SK-N-SH treated with all-trans-retinoic acid at 6 μM for 48 hours (cell line): Measurements from ENCODE around the gene SHF.

Experiments
- ATAC-seq: fragments of 200-7000 bp; cut with Tn5 transposase; 3 replicates; pipeline ENCODE4 v1.9.1; 2020; ENCODE audit warnings: mild to moderate bottlenecking, moderate library complexity
- ARNTL ChIP-seq: fragments of 450-650 bp; formaldehyde crosslinking; IDR thresholded peaks from 2 replicates; pipeline ENCODE4 v1.5.0; 2020; ENCODE audit warnings: low read depth, mild to moderate bottlenecking, moderate library complexity, borderline replicate concordance
- BACH2 ChIP-seq: fragments of 250-450 bp; sonication (Bioruptor Pico); IDR thresholded peaks from 2 replicates; pipeline ENCODE4 v1.9.0; 2021; ENCODE audit warnings: mild to moderate bottlenecking, borderline replicate concordance
- CSDC2 ChIP-seq: fragments of 250-450 bp; sonication (Bioruptor Pico); IDR thresholded peaks from 2 replicates; pipeline ENCODE4 v1.5.0; 2020; ENCODE audit warnings: mild to moderate bottlenecking, moderate library complexity
- ESRRG ChIP-seq: fragments of 250-450 bp; sonication (Bioruptor Pico); IDR thresholded peaks from 2 replicates; pipeline ENCODE4 v1.6.1; 2021; ENCODE audit warnings: mild to moderate bottlenecking
- GLIS3 ChIP-seq: fragments of 250-450 bp; sonication (Bioruptor Pico); IDR thresholded peaks from 2 replicates; pipeline ENCODE4 v1.5.0; 2020; ENCODE audit warnings: mild to moderate bottlenecking, moderate library complexity
- OSR1 ChIP-seq: fragments of 250-450 bp; sonication (Bioruptor Pico); IDR thresholded peaks from 2 replicates; pipeline ENCODE4 v1.8.0; 2022; ENCODE audit warnings: moderate library complexity, mild to moderate bottlenecking, inconsistent platforms
- RARB ChIP-seq: fragments of 250-450 bp; sonication (Bioruptor Pico); IDR thresholded peaks from 2 replicates; pipeline ENCODE4 v1.8.0; 2021; ENCODE audit warnings: mild to moderate bottlenecking, moderate library complexity
- SNAI2 ChIP-seq: fragments of 250-450 bp; sonication (Bioruptor Pico); IDR thresholded peaks from 2 replicates; pipeline ENCODE4 v1.5.0; 2020; ENCODE audit warnings: mild to moderate bottlenecking, moderate library complexity
- TCF4 ChIP-seq: fragments of 250-450 bp; sonication (Bioruptor Pico); IDR thresholded peaks from 2 replicates; pipeline ENCODE4 v1.8.0; 2021; ENCODE audit warnings: mild to moderate bottlenecking, moderate library complexity, borderline replicate concordance
- ZFP3 ChIP-seq: fragments of 250-450 bp; sonication (Bioruptor Pico); IDR thresholded peaks from 2 replicates; pipeline ENCODE4 v1.5.0; 2020; ENCODE audit warnings: mild to moderate bottlenecking, moderate library complexity
- ZNF565 ChIP-seq: fragments of 450-650 bp; formaldehyde crosslinking; conservative IDR thresholded peaks from 2 replicates; pipeline ENCODE4 v1.5.0; 2020; ENCODE audit warnings: low read depth, mild to moderate bottlenecking, moderate library complexity
- ZNF70 ChIP-seq: fragments of 450-650 bp; formaldehyde crosslinking; IDR thresholded peaks from 2 replicates; pipeline ENCODE4 v1.5.0; 2020; ENCODE audit warnings: mild to moderate bottlenecking, moderate library complexity
- ZNF8 ChIP-seq: fragments of 450-650 bp; formaldehyde crosslinking; IDR thresholded peaks from 2 replicates; pipeline ENCODE4 v1.5.0; 2020; ENCODE audit warnings: mild to moderate bottlenecking, moderate library complexity
- TF ChIP-seq, protein P1 (sequence below): fragments of 250-450 bp; sonication (Bioruptor Pico); IDR thresholded peaks from 2 replicates; pipeline ENCODE4 v1.8.0; 2020; ENCODE audit warnings: mild to moderate bottlenecking, moderate library complexity, borderline replicate concordance
- TF ChIP-seq, protein P2 (sequence below): fragments of 250-450 bp; sonication (Bioruptor Pico); IDR thresholded peaks from 2 replicates; pipeline ENCODE4 v1.5.0; 2020; ENCODE audit warnings: mild to moderate bottlenecking, moderate library complexity
- TF ChIP-seq, protein P3 (sequence below): fragments of 250-450 bp; sonication (Bioruptor Pico); IDR thresholded peaks from 2 replicates; pipeline ENCODE4 v1.5.1; 2020; ENCODE audit warnings: low read depth, mild to moderate bottlenecking, moderate library complexity
- TF ChIP-seq, protein P4 (sequence below): fragments of 250-450 bp; sonication (Bioruptor Pico); IDR thresholded peaks from 2 replicates; pipeline ENCODE4 v1.5.1; 2021; ENCODE audit warnings: mild to moderate bottlenecking, moderate library complexity

SHF gene

DNA sequence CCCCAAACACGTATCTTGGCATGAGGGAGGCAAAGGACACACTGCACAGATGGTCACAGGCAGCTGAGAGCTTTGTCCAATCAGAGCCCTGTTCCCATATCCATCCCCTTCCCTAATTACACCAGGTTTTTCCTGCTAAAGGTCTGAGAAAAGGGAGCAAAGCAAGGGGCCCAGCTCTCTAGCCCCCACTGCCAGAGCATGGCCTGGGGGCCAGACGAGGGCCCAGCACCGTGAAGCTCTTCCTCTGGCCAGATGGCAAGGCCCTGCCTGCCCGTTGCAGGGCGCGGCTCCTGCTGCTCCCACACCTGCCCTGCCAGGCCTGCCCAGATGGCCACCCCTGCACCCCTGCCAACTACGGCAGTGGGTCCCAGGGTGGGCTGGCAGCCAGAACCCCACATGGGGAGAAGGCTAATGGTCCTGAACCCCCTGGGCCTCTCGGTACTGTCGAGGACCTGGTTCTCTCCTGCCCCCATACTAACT lies 3.2 kb downstream of the SHF start:
- TF ChIP-seq GLIS3 (CRISPR knock-in tag): no peak
- no peak for TF ChIP-seq CSDC2 (CRISPR knock-in tag)
- no peak for TF ChIP-seq SNAI2 (CRISPR knock-in tag)
- TF ChIP-seq OSR1 (CRISPR knock-in tag): no peak
- TF ChIP-seq, protein P1, sequence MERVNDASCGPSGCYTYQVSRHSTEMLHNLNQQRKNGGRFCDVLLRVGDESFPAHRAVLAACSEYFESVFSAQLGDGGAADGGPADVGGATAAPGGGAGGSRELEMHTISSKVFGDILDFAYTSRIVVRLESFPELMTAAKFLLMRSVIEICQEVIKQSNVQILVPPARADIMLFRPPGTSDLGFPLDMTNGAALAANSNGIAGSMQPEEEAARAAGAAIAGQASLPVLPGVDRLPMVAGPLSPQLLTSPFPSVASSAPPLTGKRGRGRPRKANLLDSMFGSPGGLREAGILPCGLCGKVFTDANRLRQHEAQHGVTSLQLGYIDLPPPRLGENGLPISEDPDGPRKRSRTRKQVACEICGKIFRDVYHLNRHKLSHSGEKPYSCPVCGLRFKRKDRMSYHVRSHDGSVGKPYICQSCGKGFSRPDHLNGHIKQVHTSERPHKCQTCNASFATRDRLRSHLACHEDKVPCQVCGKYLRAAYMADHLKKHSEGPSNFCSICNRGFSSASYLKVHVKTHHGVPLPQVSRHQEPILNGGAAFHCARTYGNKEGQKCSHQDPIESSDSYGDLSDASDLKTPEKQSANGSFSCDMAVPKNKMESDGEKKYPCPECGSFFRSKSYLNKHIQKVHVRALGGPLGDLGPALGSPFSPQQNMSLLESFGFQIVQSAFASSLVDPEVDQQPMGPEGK (CRISPR knock-in tag): no peak
- no peak for TF ChIP-seq TCF4 (CRISPR knock-in tag)
- TF ChIP-seq, protein P2, sequence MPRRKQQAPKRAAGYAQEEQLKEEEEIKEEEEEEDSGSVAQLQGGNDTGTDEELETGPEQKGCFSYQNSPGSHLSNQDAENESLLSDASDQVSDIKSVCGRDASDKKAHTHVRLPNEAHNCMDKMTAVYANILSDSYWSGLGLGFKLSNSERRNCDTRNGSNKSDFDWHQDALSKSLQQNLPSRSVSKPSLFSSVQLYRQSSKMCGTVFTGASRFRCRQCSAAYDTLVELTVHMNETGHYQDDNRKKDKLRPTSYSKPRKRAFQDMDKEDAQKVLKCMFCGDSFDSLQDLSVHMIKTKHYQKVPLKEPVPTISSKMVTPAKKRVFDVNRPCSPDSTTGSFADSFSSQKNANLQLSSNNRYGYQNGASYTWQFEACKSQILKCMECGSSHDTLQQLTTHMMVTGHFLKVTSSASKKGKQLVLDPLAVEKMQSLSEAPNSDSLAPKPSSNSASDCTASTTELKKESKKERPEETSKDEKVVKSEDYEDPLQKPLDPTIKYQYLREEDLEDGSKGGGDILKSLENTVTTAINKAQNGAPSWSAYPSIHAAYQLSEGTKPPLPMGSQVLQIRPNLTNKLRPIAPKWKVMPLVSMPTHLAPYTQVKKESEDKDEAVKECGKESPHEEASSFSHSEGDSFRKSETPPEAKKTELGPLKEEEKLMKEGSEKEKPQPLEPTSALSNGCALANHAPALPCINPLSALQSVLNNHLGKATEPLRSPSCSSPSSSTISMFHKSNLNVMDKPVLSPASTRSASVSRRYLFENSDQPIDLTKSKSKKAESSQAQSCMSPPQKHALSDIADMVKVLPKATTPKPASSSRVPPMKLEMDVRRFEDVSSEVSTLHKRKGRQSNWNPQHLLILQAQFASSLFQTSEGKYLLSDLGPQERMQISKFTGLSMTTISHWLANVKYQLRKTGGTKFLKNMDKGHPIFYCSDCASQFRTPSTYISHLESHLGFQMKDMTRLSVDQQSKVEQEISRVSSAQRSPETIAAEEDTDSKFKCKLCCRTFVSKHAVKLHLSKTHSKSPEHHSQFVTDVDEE (CRISPR knock-in tag): no peak
- TF ChIP-seq BACH2 (CRISPR knock-in tag): no peak
- TF ChIP-seq ESRRG (CRISPR knock-in tag): no peak
- TF ChIP-seq ZNF8 (CRISPR knock-in tag): no peak
- no peak for TF ChIP-seq ARNTL (CRISPR knock-in tag)
- TF ChIP-seq, protein P3, sequence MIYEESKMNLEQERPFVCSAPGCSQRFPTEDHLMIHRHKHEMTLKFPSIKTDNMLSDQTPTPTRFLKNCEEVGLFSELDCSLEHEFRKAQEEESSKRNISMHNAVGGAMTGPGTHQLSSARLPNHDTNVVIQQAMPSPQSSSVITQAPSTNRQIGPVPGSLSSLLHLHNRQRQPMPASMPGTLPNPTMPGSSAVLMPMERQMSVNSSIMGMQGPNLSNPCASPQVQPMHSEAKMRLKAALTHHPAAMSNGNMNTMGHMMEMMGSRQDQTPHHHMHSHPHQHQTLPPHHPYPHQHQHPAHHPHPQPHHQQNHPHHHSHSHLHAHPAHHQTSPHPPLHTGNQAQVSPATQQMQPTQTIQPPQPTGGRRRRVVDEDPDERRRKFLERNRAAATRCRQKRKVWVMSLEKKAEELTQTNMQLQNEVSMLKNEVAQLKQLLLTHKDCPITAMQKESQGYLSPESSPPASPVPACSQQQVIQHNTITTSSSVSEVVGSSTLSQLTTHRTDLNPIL (CRISPR knock-in tag): no peak
- no peak for TF ChIP-seq RARB (CRISPR knock-in tag)
- no peak for TF ChIP-seq ZNF565 (CRISPR knock-in tag)
- ATAC-seq: no peak

DNA sequence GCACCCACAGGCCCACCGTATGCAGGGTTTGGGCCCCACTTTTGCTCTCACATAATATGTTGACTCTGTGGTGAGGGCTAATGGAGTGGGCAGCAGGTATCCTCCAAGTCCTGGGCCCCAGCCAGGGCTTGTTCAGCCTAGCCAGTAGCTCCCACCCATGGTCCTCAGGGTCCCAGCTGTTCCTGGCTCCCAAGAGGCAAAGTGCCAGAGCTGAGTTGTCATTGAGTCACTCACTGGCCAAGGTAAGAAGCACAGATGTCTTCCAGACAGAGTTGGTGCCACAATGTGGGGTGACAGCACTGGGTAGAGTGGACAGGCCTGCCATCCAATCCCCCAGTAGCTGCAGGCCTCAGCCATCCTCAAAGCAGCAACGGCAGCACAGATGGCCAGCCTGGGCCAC lies 4.3 kb downstream of the SHF start:
- TF ChIP-seq CSDC2 (CRISPR knock-in tag) (no peak), ARNTL (CRISPR knock-in tag) (no peak), ZNF70 (CRISPR knock-in tag) (no peak), ZFP3 (CRISPR knock-in tag) (no peak), RARB (CRISPR knock-in tag) (no peak), BACH2 (CRISPR knock-in tag) (no peak), GLIS3 (CRISPR knock-in tag) (no peak)
- TF ChIP-seq, protein P2 (CRISPR knock-in tag): no peak
- TF ChIP-seq, protein P3 (CRISPR knock-in tag): no peak
- ATAC-seq: no peak

DNA sequence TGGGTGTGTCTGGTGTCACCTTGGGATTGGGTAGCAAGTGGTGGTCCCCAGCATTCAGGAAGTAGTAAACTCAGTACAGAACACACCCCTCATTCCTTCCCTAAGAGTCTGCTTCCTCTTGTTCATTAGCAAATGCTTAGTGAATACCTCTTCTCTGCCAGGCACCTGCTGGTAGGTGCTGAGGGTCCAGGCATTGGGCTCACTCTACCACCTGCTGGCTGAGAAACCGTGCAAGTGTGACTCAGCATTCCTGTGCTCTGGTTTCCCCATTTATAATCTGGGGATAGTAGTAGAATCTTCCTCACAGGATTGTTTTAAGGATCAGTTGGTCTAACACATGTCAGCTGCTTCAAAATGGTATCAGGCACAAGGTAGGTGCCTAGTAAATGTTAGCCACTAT lies 4.8 kb downstream of the SHF start:
- TF ChIP-seq, protein P4, sequence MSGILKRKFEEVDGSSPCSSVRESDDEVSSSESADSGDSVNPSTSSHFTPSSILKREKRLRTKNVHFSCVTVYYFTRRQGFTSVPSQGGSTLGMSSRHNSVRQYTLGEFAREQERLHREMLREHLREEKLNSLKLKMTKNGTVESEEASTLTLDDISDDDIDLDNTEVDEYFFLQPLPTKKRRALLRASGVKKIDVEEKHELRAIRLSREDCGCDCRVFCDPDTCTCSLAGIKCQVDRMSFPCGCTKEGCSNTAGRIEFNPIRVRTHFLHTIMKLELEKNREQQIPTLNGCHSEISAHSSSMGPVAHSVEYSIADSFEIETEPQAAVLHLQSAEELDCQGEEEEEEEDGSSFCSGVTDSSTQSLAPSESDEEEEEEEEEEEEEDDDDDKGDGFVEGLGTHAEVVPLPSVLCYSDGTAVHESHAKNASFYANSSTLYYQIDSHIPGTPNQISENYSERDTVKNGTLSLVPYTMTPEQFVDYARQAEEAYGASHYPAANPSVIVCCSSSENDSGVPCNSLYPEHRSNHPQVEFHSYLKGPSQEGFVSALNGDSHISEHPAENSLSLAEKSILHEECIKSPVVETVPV (CRISPR knock-in tag): no peak
- ATAC-seq: no peak
